ENCODE measurements around the gene LRP1.

LRP1 gene

GRCh38 chr12:57087010-57087690 lies 41.1 kb upstream of the LRP1 start:
- Histone ChIP-seq H3K4me3 (replicated peaks; ENCODE audit: insufficient read depth, low read length) (peak overlapping the region; percentile 40), H3K27ac (replicated peaks) (peak overlapping the region; percentile 83), H3K27me3 (ENCODE audit: insufficient read depth, poor library complexity, severe bottlenecking) (no peaks in the 10 kb centered on the region)
- TF ChIP-seq GABPA (IDR thresholded peaks at IDR 0.05; ENCODE audit: low read depth): no peak
- TF ChIP-seq SPI1 (IDR thresholded peaks at IDR 0.05; ENCODE audit: borderline replicate concordance, low read depth): no peak
- TF ChIP-seq REST (IDR thresholded peaks at IDR 0.05; ENCODE audit: insufficient replicate concordance, low read depth): no peak
- TF ChIP-seq POLR2AphosphoS5 (IDR thresholded peaks at IDR 0.05; ENCODE audit: low read depth): no peak
- no peak for TF ChIP-seq CTCF (IDR thresholded peaks at IDR 0.05; ENCODE audit: insufficient read depth, low read length)
- peak in 1 of 2 experiments; percentile 29 for DNase-seq (ENCODE audit: low read depth in 1 of 2, low spot score in 1 of 2)

- peak in 1 of 2 experiments; percentile 47 for DNase-seq (ENCODE audit: low read depth in 1 of 2, low spot score in 1 of 2)
- Histone ChIP-seq H3K27ac (replicated peaks) (peak overlapping the region; percentile 83), H3K4me3 (replicated peaks; ENCODE audit: insufficient read depth, low read length) (peak overlapping the region; percentile 40), H3K27me3 (ENCODE audit: insufficient read depth, poor library complexity, severe bottlenecking) (no peaks in the 10 kb centered on the region)
- TF ChIP-seq SPI1 (IDR thresholded peaks at IDR 0.05; ENCODE audit: borderline replicate concordance, low read depth) (no peak), CTCF (IDR thresholded peaks at IDR 0.05; ENCODE audit: insufficient read depth, low read length) (no peak), POLR2AphosphoS5 (IDR thresholded peaks at IDR 0.05; ENCODE audit: low read depth) (no peak), REST (IDR thresholded peaks at IDR 0.05; ENCODE audit: insufficient replicate concordance, low read depth) (no peak), GABPA (IDR thresholded peaks at IDR 0.05; ENCODE audit: low read depth) (no peak)
These were observed 40.5 kb upstream of the LRP1 start for GRCh38 chr12:57087691-57088353.

DNA sequence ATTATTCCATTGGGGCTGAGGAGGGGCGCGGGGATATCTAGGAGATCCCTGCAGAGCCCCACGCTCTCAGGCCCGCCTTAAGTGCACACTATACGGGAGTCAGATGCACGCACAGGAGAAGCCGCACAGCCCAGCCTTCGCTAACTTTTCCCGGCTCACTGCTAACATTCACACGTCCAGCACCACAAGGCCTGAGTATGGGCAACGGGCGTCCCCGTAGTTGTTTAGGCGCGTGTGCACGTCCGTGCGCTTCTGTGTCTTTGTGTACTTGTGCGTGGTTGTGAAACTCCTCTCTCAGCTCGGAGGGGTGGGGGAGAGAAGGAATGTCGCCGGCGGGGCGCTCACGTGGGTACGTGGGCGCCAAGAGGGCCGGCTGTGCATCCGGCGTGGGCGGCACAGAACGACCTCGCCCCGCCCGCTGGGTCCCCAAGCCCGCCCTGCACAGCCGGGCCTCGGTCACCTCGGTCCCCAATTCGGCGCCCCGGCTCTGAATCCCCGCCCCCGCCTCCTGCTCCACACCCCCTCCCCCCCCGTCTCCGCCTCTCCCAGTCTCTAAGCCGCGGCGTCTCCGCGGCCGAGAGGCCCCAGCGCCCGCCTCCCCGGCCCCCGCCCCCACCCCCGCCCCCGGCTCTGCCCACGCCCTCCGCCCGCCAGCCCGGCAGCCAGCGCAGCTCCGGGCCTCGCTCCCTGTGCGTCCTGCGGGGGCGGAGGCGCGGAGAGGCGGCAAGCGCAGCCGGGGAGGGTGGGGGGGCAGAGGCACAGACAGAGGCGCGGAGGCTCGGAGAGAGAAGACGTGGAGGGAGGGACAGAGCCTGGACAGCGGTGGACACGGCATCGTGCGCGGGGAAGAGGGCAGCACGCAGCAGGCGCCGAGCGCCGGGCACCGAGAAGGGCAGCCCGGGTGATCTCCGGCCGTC lies 39.7 kb upstream of the LRP1 start, which contains the start of gene NAB2:
Gene NAB2 (plus strand): TSS at position 761 of the 917 bp plus-strand sequence. CDS start 158 bp downstream, outside the sequence.
- peak; percentile 93 to 96 for DNase-seq (ENCODE audit: low read depth in 1 of 2, low spot score in 1 of 2)
- no peaks in the 10 kb centered on the region for H3K27me3 ChIP-seq (ENCODE audit: insufficient read depth, poor library complexity, severe bottlenecking)
- peak within 1 kb of the TSS; percentile 83 for H3K27ac ChIP-seq (replicated peaks)
- peak within 1 kb of the TSS; percentile 79 for H3K4me3 ChIP-seq (replicated peaks; ENCODE audit: insufficient read depth, low read length)
- no peak for TF ChIP-seq SPI1 (IDR thresholded peaks at IDR 0.05; ENCODE audit: borderline replicate concordance, low read depth)
- TF ChIP-seq POLR2AphosphoS5 (IDR thresholded peaks at IDR 0.05; ENCODE audit: low read depth): peak; percentile 95
- TF ChIP-seq REST (IDR thresholded peaks at IDR 0.05; ENCODE audit: insufficient replicate concordance, low read depth): peak; percentile 57
- TF ChIP-seq GABPA (IDR thresholded peaks at IDR 0.05; ENCODE audit: low read depth): no peak
